GM04504 (cell line): ENCODE data around the gene CTNNBL1.
"Not testable (repeated sequence)": the region's sequence is repeated elsewhere in the genome, so short reads cannot be mapped to it uniquely, and the experiment has no call there.

Experiments
- DNase-seq: peaks from one replicate; pipeline ENCODE4 v3.0.0-alpha.2; 2012; ENCODE audit warnings: low read depth

CTNNBL1 gene

DNA sequence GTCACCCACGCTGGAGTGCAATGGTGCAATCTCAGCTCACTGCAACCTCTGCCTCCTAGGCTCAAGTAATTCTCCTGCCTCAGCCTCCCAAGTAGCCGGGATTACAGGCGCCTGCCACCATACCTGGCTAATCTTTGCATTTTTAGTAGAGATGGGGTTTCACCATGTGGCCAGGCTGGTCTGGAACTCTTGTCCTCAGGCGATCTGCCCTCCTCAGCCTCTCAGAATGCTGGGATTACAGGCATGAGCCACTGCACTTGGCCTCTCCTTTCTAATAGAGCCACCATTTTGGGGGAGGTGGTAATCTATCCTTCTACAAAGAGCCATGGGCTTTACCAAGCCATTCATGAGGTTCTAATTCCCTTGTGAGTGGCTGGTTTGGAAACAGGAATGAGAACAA is 14.1 kb upstream of the CTNNBL1 start:
- DNase-seq, result not testable (repeated sequence)

DNA sequence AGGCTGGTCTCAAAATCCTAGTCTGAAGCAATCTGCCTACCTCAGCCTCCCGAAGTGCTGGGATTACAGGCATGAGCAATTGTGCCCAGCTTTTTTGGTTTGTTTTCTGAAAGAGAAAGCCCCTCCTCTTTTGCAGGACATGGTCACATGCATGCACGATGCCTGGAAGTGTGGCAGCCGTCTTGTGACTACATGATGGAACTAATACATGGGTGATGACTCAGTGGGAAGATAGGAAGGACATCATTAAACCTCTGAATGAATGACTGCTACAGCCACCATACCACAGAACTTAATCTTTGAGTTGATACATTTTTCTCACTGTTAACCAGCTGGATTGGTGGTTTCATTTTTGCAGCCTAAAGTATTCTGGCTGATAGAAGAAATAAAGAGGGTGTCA is 13.4 kb upstream of the CTNNBL1 start:
- DNase-seq, result no peak

DNA sequence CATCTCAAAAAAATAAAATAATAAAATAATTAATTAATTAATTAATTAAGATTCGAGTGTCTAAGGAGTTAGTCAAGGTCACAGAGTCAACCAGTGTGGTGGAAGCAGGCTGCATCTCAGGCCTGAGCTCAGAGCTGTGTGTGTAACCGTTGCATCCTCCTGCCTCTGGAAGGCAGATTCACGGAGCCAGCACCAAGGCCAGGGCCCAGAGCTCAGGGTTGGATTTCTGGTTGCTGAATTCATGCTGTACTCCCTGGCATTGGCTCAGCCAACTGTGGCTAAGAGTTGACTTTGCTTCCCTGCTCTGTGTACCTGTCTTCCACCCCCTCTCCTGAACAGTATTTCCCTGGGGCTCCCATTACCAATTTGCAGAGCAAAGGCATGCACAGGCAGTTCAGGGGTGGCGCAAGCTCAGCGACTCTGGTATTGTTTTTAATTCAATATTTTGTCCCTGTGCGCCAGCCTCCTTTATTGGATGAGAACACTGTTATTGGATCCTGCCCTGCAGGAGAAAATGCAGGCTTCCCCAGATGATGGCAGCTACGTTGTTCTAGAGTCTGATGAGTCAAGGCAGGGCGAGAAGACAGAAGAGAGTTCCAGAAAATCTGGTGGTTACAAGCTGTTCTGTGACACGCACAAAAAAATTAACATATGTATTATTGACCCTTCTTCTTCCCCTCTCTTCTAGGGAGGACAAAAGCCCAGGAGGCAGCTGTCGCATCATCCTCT is 12.3 kb upstream of the CTNNBL1 start:
- DNase-seq, result no peak

DNA sequence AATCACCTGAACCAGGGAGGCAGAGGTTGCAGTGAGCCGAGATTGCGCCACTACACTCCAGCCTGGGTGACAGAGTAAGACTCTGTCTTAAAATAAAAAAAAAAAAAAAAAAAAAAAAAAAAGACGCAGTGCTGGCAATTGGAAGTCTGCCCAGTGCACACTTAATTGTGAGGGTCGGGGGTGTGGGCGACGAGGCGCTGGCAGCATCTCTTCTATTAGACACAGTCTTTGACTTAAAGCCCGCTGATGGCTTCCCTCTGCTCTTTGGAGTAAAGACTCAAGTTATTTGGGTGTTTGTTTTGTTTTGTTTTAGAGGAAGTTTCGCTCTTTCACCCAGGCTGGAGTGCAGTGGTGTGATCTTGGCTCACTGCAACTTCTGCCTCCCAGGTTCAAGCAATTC is 10.7 kb upstream of the CTNNBL1 start:
- DNase-seq, result not testable (repeated sequence)

DNA sequence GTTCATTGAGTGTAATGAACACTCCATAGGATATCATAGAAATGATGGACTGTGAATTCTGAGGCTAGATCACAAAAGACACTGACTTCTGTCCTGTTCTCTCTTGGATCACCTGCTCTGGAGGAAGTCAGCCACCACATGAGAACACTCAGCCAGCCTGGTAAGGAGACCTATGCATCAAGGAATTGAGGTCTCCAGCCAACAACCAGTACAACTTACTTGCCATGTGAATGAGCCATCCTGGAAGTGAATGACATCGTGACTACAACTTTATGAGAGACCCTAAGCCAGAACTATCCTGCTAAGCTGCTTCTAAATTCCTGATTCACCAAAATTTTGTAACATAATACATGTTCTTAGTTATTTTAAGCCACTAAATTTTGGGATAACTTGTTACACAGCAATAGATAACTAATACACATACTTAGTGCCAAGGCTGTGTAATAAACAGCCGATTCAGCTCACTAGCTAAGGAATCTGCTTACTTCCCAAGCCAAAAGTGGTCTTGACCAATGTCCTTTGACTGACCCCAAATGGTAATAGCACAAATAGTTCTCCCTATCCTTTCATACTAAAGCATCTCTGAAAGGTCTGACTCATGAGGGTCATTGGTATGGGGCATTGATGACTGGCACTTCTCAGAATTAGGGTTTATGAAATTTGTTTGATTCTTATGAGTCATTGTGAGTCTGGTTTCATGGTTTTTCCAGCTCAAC is 6.9 kb upstream of the CTNNBL1 start:
- DNase-seq, result no peak

DNA sequence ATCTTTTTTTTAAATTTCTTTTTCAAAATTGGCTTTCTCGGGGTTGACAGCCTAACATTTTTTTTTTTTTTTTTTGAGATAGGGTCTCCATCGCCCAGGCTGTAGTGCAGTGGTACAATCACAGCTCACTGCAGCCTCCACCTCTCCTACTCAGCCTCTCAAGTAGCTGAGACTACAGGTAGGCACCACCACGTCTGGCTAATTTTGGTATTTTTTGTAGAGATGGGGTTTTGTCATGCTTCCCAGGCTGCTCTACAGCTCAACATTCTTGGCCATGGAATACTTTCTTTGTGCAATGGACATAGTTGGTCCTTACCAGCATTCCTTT is 6.4 kb upstream of the CTNNBL1 start:
- no peak for DNase-seq

DNA sequence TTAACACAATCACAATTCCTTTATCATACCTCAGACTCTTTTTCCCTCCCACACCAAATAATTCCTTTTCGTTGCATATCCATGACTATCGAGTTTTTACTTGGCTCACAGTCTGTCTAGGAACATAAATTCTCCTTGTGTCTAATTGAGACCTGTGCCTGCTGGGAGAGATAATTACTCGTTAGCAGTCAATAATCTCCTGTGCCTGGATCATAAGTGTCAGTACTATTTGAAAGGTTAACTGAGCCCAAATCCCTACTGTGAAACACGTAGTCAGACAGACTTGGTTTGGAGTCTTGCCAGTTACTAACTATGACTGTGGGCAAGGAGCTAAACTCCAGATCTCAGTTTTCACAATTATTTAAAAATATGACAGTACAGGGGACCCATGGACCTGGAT is 5.7 kb upstream of the CTNNBL1 start:
- DNase-seq, result no peak

DNA sequence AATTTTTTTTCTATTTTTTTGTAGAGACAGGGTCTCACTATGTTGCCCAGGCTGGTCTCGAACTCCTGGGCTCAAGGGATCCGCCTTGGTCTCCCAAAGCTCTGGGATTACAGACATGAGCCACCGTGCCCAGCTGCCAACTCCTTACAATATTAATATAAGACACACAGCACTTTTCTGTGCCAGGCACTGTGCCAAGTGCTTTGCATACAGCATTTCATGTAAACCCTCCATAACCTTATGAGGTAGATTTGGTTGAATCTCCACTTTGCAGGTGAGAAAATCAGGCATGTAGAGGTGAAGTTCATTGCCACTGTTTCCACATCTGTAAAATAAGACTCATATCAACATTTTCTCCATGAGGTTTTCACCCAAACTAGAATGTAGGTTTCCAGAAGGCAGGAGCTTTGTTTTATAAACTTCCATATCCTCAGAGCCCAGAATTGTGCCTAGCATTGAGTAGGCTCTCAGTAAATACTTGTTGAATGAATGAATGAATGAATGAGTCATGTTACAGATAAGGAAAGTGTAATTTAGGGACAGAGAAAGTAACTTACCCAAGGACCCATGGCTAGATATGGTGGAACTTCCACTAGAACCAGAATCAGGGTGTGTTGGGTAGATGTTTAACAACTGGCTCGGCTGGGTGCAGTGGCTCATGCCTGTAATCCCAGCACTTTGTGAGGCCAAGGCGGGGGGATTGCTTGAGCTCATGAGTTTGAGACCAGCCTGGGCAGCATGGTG is 3.0 kb upstream of the CTNNBL1 start:
- no peak for DNase-seq

DNA sequence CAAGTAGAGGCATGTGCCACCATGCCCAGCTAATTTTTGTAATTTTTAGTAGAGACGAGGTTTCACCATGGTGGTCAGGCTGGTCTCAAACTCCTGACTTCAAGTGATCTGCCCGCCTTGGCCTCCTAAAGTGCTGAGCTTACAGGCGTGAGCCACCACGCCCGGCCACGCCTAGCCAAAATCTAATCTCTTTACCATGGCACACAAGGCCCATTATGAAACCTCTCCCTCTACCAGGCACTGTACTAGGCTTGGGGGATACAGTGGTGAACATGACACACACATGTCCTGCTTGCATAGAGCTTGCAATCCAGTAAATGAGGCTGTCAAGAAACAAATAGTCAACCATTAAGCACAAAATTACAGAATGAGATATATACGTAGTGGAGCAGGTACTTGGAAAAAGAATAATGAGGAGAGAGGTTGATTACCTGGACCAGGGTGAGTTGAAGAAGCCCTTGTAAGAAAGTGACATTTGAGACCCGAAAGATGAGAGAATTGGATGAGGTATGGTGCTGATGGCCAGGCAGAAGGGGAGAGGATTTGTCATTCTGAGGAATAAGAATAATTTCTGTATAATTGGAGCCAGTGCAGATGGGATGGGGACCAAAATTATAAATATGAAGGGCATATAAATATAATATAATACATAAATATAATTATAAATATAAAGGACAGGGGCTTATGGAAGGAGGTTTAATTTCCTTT is 1.2 kb upstream of the CTNNBL1 start:
- no peak for DNase-seq

DNA sequence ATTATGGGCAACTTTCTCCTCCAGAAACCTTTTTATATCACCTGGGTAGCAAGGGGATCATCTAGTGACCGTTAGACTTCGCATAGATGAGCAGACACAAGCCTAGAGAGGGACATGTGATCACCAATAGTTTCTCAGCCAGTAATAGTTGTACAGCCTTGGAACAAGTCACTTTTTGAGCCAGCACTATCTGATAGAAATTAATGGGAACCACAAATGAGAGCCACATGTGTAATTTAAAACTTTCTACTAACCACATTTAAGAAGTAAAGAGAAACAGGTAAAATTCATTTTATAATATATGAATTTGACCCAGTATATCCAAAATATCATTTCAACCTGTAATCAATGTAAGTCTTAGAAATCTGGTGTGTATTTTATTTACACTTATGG is 592 bp upstream of the CTNNBL1 start:
- no peak for DNase-seq

DNA sequence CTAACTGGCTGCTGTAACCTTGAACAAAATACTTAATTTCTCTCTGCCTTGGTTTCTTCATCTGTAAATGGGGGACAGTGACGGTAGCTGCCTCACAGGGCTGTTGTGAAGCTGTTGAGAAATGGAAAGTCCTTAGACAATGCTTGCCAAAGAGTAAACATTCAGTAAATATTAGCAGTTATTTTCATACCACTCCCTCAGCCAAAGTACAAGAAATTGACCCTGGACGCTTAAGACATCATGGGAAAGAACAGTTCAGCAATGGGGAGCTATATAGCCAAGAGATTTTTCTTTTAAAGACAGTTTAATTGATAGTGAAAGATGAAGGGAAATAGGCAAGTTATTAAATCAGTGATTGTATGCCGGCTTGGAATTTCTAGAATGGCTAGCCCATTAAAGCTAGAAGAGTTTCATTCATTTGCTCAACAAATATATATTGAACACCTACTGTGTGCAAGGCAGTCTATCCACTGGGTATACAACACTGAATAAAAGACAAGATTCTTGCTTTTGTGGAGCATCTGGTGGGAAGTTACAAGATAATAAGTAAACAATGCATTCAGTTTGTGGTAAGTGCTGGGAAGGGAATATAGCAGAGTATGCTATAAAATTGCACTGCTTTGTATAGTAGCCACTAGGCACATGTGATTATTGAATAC is 2.0 kb downstream of the CTNNBL1 start:
- DNase-seq, result no peak

DNA sequence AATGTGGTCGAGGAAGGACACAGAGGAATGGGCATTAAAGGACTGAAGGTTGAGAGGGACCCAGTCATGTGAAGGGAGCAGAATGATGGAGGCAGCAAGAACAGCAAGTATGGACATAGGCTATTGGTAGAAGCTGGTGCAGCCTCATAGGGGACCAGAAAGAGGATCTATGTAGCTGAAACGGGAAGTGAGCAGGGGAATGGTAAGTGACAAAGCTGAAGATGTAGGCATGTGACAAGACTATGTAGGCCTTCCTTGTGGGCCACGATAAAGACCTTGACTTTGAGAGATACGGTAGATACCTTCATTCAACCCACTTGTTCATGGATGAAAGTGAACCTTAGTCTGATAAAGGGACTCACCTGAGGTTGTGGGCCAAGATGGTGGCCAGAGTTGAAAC is 3.5 kb downstream of the CTNNBL1 start:
- DNase-seq, result no peak

DNA sequence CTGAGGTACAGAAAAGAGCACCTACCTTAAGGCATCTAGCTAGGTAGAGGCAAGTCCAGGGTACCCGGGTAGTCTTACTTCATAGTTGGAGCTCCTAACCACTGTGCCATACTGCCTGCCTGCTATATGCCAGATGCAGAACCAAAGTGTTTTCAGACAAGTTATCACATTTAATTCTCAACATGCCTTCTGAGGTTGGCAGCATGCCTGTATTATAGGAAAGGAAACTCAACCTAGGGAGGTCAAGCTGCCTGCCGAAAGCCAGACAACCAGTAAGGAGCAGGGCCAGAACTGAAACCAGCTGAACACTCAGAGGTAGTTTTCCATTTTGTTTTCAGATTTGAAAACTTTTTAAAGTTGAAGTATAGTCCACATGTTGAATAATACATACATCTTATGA is 5.4 kb downstream of the CTNNBL1 start:
- no peak for DNase-seq

DNA sequence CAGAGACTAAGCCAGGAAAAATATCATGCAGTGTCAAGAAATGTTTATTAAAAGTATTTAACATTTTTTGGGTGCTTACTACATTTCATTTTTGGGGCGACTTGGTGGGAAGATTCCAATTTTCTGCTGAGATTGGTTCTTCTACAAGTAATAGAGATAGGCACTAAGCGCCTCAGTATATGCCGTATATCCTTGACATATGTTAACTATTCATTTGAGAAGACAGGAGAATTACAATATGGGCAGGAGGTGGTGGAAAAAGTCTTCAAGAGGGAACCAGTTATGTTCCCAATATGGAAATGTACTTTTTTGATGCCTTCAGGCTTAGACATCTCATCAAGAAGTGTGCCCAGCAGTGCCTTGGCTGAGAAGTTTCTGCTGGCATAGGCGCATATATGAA is 6.5 kb downstream of the CTNNBL1 start:
- DNase-seq, result no peak

DNA sequence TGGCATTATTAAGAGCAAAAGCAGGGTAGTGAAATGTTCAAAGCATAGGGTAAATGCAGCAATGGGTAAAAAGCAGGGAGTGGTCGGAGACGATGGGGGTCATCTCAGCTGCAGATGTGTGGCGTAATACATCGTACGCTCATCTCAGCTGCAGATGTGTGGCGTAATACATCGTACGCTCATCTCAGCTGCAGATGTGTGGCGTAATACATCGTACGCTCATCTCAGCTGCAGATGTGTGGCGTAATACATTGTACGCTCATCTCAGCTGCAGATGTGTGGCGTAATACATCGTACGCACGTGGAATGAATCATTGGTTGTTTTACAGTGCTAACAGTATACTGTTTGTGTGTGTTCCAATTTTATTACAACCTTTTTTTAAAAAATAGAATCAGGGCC is 7.8 kb downstream of the CTNNBL1 start:
- not testable (repeated sequence) for DNase-seq

DNA sequence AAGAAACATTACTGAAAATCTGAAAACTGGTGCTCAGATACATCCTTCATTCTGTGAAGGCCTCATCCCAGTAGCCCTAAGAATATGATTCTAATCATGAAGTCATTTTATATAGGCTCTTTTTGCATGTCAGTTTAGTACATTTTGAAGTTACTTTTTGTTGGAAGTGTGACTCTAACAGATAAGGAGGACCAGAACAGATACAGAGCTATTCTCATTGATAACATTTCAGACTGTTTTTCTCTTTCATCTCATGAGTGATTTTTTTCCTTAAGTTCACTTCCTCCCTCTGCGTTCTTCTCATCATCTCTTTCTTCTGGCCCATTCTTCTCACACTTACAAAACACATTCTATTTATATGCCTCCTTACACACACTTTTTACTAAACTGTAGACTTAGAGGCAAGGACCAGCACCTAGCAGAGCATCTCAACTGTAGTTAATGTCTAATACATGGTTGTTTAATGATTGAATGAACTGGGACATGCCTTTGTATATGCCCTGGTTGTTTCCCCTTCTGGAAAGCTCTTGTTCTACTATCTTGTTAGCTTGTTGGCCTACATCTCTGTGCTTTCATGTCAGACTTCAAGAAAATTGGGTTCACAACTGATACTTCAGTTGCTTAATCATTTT is 8.7 kb downstream of the CTNNBL1 start:
- DNase-seq, result no peak

DNA sequence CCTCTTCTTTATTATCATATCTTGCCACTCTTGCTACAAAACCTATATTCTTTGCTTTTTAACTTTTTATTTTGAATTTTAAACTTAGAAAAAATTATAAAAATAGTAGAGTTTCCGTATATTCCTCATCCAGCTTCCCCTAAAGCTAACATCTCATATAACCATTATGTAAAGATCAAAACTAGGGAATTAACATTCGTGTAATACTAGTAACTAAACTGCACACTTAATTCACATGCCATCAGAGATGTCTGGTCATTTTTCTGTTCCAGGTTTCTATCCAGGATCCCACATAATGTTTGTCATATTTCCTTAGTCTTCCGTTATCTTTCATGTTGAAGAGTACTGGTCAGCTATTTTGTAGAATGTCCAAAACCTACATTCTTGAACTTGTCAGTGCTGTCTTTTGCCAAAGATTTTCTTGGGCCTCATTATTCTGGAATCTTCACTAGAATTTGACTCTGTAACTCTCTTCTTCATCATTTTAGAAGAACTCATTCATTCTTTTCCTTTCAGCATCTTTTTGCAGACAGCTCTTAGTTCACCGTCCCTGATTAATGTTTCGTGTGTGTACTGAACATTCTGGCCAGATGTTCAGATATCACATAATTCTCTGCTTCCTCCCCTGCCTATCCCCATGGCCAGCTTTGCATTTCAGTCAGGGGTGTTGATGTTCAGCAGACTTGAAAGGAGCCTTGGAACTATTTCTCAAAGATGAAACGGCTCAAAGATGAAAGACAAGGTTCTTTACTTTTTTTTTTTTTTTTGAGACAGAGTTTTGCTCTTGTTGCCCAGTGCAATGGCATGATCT is 9.4 kb downstream of the CTNNBL1 start:
- DNase-seq, result no peak

DNA sequence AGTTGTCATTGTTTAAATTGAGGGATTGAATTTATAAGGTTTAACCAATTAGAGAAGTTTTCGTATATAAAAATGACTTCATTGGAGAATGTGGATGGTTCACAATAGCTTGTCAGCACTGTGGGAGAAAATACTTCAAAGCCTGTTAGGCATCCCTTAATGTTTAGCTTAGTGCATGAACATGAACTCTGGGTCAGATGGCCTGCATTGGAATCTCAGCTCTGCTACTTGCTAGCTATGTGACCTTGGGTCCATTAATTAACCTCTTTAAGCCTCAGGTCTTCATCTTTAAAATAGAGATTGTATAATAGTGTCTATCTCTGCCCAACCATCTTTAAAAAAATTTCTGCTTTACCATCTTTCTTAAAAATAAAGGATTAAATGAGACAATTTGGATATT is 11.1 kb downstream of the CTNNBL1 start:
- no peak for DNase-seq

DNA sequence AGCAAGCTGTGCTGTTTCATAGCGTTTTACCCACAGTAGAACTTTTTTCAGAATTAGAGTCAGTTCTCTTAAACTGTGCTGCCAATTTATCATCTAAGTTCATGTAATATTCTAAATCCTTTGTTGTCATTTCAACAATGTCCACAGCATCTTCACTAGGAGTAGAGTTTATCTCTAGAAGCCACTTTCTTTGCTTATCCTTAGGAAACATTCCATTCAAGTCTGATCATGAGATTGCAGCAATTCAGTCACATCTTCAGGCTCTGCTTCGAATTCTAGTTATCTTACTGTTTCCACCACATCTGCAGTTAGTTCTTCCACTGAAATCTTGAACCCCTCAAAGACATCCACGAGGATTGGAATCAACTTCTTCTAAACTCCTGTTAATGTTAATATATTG is 12.5 kb downstream of the CTNNBL1 start:
- DNase-seq, result no peak

DNA sequence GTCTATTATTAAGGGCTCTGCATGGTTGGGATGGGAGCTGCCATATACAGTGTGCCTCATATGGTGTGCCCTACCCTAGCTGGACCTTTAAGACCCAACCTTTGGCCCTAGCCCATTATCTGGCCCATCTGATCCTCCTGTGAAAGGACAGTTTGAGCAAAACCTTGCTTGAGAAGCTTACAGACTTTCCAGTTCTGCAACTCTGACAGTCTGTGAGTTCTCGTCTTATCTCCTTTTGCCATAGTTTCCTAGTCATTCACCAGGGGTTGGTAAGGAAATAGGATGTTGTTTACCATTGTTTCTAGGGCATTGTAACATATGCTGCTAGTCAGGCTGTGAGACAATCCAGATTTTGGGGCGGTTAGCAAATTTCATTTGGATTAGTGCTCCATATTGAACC is 17.2 kb downstream of the CTNNBL1 start:
- no peak for DNase-seq
